GM21825 (cell line): ENCODE data around the gene SHTN1.
A peak's percentile ranks its signal among the peaks of the same experiment; 100 is the strongest.

Experiments used
- ATAC-seq: cut with Tn5 transposase; IDR thresholded peaks from one replicate; pipeline ENCODE4 v1.9.1; 2021; ENCODE audit warnings: mild to moderate bottlenecking, moderate library complexity; ENCODE audit not compliant: unreplicated experiment

SHTN1 gene

GRCh38 chr10:116878123-116878522 is 126.9 kb downstream of the SHTN1 start:
- no peak for ATAC-seq

GRCh38 chr10:116877391-116877790 is 127.6 kb downstream of the SHTN1 start:
- no peak for ATAC-seq

GRCh38 chr10:116875897-116876296 is 129.1 kb downstream of the SHTN1 start:
- ATAC-seq = no peak

- no peak for ATAC-seq
Measured at GRCh38 chr10:116873134-116873533, 131.9 kb downstream of the SHTN1 start.

- no peak for ATAC-seq
Measured at GRCh38 chr10:116870949-116871348, 134.0 kb downstream of the SHTN1 start.

- ATAC-seq = no peak
Measured at GRCh38 chr10:116868722-116869121, 136.3 kb downstream of the SHTN1 start.

GRCh38 chr10:116868198-116868676 is 136.8 kb downstream of the SHTN1 start:
- no peak for ATAC-seq

GRCh38 chr10:116866987-116867595 is 137.9 kb downstream of the SHTN1 start:
- ATAC-seq = no peak

- ATAC-seq = no peak
Measured at GRCh38 chr10:116866066-116866465, 138.9 kb downstream of the SHTN1 start.

- ATAC-seq = no peak
Measured at GRCh38 chr10:116864436-116864835, 140.6 kb downstream of the SHTN1 start.

GRCh38 chr10:116861796-116862195 is 143.2 kb downstream of the SHTN1 start:
- no peak for ATAC-seq

GRCh38 chr10:116857156-116857555 is 147.8 kb downstream of the SHTN1 start:
- ATAC-seq = no peak

- no peak for ATAC-seq
Measured at GRCh38 chr10:116853701-116854100, 151.3 kb downstream of the SHTN1 start.

- no peak for ATAC-seq
Measured at GRCh38 chr10:116853287-116853686, 151.7 kb downstream of the SHTN1 start.

- no peak for ATAC-seq
Measured at GRCh38 chr10:116852246-116852645, 152.7 kb downstream of the SHTN1 start.

GRCh38 chr10:116850058-116850611 is 154.9 kb downstream of the SHTN1 start:
- ATAC-seq = no peak

GRCh38 chr10:116849248-116850057 is 155.5 kb downstream of the SHTN1 start, which contains the start of gene ENO4:
Gene ENO4, plus strand, starts transcription at chr10:116849499. Its CDS starts 68 bp downstream, at chr10:116849567.
- ATAC-seq = peak; percentile 57

- no peak for ATAC-seq
Measured at GRCh38 chr10:116848944-116849247, 156.1 kb downstream of the SHTN1 start.

- ATAC-seq = peak; percentile 77
Measured at GRCh38 chr10:116848032-116848943, 156.7 kb downstream of the SHTN1 start.

- ATAC-seq = no peak
Measured at GRCh38 chr10:116845823-116846222, 159.2 kb downstream of the SHTN1 start.
